ENCODE data around the gene SETD1B. TPM values are rescaled to one million over a fixed set of nuclear protein-coding genes. Genes with fewer than 3 reads are reported as not detected.

SETD1B gene
- total and polyA plus RNA-seq, 2 donors (not counting 3 experiments of a cell fraction or from before 2014, with no cell fraction given), result 2.6 to 27.0 TPM

DNA sequence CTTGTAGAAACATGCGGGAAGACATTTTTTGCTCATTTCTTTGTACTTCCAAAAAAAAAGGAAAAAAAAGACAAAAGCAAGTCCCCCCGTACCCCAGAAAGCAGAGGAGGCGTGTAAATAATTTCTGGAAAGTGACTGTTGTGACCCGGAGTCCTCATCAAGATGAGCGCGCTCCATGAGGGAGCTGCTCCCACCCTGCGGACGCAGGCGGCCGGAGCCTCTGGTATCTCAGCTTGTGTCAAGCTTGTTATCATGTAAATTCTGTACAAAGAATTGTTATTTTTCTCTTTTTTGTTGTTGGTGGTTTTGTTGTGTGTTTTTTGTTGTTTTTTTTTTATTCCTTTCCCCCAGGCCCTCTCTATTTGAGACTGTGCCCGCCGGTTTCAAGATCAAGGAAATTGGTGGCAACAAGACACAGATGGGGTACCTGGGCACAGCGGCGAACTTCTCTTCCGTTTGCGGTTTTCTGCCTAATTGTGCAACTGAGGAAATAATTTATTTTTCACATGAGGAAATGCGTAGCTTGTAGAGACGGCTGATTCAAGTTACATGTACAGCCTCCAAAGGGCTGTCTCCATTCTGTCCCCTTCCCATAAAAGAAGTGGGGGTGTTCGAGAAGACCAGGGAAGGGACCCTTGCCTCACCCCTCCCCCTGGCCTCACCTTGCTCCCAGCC is 27.9 kb downstream of the SETD1B start:
- H3K36me3 ChIP-seq (ENCODE audit: control insufficient read depth in 2 of 2, extremely low read depth in 1 of 2, insufficient read depth in 2 of 2, low read length in 2 of 2), result peaks cover 12 to 36% of the 10 kb centered on the region in 2 experiments
- intact Hi-C loops (cut with micrococcal nuclease) (loop anchor here (2.0 kb wide), 1 partner anchor 17 kb away; no protein-coding TSS in a partner anchor), dilution Hi-C loops (cut with MboI; ENCODE audit: extremely low pct_ligation_motif_present, low sequenced_read_pairs) (no loop called here)
- H3K4me2 ChIP-seq (ENCODE audit: insufficient read depth, low read length), result no peak overlapping the region
- no peak overlapping the region for H3K27ac ChIP-seq (ENCODE audit: insufficient read depth, low read depth, low read length)
- H3K27me3 ChIP-seq (ENCODE audit: control insufficient read depth in 2 of 2, insufficient read depth in 2 of 2, low read length in 2 of 2), result no peaks in the 10 kb centered on the region
- TF ChIP-seq, protein P1, sequence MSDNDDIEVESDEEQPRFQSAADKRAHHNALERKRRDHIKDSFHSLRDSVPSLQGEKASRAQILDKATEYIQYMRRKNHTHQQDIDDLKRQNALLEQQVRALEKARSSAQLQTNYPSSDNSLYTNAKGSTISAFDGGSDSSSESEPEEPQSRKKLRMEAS (IDR thresholded peaks at IDR 0.05; ENCODE audit: insufficient read depth, insufficient read length), result no peak
- TF ChIP-seq JUN (IDR thresholded peaks at IDR 0.05; ENCODE audit: borderline replicate concordance, insufficient read depth, insufficient read length, low read depth) (no peak), FOS (IDR thresholded peaks at IDR 0.05; ENCODE audit: borderline replicate concordance, insufficient read depth, low read length) (no peak), POLR2A (IDR thresholded peaks at IDR 0.05; ENCODE audit: low read depth, low read length) (no peak), POLR2AphosphoS5 (IDR thresholded peaks at IDR 0.05; ENCODE audit: insufficient read depth, low read depth, low read length) (no peak), MYC (IDR thresholded peaks at IDR 0.05; ENCODE audit: low read depth, low read length) (no peak), EZH2 (IDR thresholded peaks at IDR 0.05; ENCODE audit: borderline replicate concordance, low read depth, low read length, severe bottlenecking) (no peak), GATA2 (IDR thresholded peaks at IDR 0.05; ENCODE audit: insufficient read depth, insufficient read length, low read depth, low read length) (no peak)
- TF ChIP-seq, protein P2, sequence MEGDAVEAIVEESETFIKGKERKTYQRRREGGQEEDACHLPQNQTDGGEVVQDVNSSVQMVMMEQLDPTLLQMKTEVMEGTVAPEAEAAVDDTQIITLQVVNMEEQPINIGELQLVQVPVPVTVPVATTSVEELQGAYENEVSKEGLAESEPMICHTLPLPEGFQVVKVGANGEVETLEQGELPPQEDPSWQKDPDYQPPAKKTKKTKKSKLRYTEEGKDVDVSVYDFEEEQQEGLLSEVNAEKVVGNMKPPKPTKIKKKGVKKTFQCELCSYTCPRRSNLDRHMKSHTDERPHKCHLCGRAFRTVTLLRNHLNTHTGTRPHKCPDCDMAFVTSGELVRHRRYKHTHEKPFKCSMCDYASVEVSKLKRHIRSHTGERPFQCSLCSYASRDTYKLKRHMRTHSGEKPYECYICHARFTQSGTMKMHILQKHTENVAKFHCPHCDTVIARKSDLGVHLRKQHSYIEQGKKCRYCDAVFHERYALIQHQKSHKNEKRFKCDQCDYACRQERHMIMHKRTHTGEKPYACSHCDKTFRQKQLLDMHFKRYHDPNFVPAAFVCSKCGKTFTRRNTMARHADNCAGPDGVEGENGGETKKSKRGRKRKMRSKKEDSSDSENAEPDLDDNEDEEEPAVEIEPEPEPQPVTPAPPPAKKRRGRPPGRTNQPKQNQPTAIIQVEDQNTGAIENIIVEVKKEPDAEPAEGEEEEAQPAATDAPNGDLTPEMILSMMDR (IDR thresholded peaks at IDR 0.05; ENCODE audit: extremely low read depth in 1 of 2, insufficient read depth in 1 of 2, low read depth in 1 of 2, low read length in 2 of 2), result no peak
- H3K9ac ChIP-seq (replicated peaks; ENCODE audit: extremely low read depth, insufficient read depth, low read length), result no peak overlapping the region
- POLR2A ChIA-PET, result interaction anchor here (0.6 kb wide), 1 partner anchor 336 kb away, joined by 10 read pairs; no protein-coding TSS in a partner anchor
- H3K79me2 ChIP-seq (ENCODE audit: control insufficient read depth, insufficient read depth, low read length), result no peaks in the 10 kb centered on the region
- H3K9me1 ChIP-seq (replicated peaks; ENCODE audit: control insufficient read depth, extremely low read depth, insufficient read depth, low read length), result no peaks in the 10 kb centered on the region
- H2AFZ ChIP-seq (ENCODE audit: low read depth, low read length), result no peak overlapping the region
- FAIRE-seq, result no peak
- no peaks in the 10 kb centered on the region for H3K9me3 ChIP-seq (replicated peaks; ENCODE audit: control insufficient read depth, insufficient read depth, low read length)
- no peaks in the 10 kb centered on the region for H4K20me1 ChIP-seq (replicated peaks; ENCODE audit: control insufficient read depth, extremely low read depth, insufficient read depth, low read length)
- H3K4me1 ChIP-seq (ENCODE audit: control insufficient read depth, extremely low read depth, insufficient read depth, low read length), result no peaks in the 10 kb centered on the region
- CTCF ChIA-PET, result no interaction called here
- BruUV-seq (replicated peaks), result no TSS peak
- H3K4me3 ChIP-seq (replicated peaks in 1 of 3; ENCODE audit: insufficient read depth in 1 of 3, low read depth in 1 of 3, low read length in 3 of 3), result no peak overlapping the region
- no peak for DNase-seq (ENCODE audit: low read depth, low spot score)

Measured in endothelial cell of umbilical vein (primary cell).